ENCODE results near the gene SUGCT.

The SUGCT gene

DNA sequence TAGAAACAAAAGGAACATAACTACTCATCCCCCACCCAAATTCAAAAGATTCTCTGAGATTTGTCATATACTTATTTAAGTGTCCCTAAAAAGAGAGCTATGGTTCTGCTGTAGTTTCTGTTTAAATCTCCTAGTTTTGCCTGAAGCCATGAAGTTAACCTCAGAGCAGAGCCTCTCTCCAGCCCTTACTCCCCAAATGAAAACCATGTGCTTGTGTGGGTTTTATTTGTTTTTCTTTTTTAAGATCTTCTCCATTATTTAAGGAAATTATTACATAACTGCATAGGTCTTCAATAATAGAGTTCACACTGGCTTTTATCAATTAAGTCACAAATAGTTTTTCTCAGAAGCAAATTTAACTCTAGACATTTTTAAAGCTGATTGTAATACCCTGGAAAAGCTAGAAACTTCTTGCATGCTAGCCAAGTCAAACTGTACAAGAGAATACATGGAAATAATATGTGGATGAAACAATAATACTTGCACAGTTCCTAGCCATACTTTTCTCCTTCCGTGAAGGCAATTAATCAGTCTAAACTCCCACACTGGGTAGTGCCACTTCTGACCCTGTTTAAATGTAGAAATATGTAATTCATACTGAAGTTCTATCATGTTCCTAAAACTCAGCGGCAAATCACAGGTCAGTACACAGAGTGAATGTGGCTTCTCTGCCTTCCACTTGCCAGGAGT is 579.7 kb downstream of the SUGCT start:
- DNase-seq: no peak

DNA sequence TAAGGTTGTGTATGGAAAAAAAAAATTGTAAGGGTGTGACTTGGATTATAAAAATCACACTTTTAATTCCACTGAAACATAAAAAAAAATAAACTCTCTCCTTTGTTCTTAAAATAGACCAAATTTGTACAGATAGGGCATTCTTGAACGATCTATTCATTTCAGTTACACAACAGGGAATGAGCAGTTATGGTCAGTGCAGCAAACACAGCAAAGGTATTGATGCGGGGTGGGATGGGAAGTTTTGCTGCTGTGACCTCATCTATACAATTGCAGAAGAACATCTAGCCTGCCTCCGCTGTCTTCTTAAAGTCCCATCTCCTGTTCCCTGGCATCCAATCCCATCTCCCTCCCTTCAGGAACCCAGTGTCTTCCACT is 580.2 kb downstream of the SUGCT start:
- DNase-seq: no peak

DNA sequence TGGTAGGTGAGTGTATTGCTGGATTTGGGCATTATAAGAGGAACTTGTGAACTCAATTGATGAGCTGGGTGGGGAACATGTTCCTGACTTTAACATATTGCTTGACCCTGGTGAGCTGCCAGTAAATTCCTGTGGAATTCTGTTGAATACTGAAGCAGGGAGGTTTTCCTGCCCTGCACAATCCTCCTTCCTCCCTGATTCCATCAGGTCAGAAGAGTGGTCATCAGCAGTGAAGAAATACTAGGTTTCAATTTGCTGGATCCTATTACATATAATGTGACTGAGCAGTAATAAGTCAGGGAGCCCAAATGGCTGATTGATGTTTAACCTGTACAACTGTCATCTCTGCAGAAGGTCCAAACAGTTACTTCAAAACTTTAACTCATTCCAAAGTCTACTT is 581.2 kb downstream of the SUGCT start:
- no peak for DNase-seq

DNA sequence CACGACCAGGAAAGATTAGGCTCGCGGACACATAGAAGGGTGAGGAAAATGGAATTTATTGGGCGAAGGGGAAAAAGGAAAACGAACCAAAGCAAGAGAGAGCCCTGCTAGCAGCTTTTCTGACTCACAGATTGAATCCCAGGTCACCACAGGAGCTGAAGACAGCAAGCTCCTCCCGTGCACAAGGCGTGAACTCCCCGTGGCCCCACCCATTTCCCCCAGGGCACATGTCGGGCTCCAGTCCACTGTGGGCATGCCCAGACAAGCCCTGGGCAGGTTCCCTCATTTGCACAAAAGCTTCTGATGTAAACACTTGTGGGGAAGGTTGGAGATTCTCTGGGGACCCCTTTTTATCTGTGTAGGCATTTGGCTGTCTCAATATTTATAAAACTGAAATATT is 582.4 kb downstream of the SUGCT start:
- no peak for DNase-seq

DNA sequence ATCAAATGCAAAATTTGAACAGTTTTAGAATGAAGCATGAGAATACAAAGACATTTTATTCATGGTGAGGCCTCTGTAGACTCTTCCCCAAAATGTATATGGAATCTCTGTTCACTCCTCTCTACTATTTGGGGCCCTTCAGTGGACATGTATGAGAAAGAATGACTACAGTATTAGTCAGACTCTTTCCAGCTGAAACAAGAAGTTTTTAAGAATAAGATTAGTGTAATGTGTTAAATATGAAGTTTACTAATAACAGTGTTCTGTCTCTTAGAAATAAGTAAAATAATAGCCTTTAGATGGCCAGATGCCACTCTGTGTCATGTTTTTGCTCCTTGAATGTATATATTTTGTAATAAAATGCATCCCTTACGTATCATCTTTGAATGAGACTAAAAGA is 585.6 kb downstream of the SUGCT start:
- DNase-seq: no peak

DNA sequence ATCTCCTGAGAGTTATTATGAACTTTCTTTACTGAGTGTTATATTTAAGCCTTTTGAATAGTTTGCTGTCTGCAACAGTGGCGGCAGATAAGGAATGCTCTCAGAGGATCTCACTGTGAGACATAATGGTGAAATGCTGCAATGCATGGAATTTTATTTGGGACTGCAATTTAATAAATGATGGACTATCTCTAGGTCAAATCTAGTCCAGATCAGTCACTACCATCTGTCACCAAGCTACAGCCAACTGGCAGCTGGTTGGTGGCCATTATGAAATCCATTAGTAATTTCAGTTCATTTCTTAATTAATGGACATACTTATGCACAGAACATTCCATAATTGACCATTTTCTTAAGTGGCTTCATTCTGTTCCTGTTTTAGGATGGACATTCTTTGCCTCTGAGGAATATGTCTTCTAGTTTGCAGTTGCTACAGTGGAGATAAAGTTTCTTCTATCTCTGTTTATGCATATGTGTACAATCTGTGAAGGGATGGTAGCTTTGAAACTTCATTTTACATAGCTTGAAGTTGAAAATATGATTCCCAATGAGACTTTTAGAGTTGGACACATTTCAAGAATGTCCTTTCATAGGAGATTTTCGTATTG is 586.6 kb downstream of the SUGCT start:
- no peak for DNase-seq

DNA sequence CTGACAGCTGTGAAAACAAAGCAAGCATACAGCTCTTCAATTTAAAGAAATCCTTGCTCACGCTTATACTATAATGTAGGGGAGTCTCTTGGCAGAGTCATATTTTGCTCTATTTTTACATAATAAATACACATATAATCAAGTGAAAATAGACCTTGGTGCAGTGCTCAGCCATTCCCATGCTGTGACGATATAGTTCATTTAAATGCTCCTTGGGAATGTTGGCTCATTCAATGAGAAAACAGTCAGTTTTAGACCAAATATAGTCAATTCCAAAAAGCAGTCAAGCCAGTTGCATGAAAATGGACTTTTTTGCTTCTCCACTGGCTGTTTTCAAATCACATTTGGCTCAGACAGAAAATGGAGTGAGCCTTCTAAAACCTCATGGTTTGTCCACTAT is 587.4 kb downstream of the SUGCT start:
- DNase-seq: no peak

DNA sequence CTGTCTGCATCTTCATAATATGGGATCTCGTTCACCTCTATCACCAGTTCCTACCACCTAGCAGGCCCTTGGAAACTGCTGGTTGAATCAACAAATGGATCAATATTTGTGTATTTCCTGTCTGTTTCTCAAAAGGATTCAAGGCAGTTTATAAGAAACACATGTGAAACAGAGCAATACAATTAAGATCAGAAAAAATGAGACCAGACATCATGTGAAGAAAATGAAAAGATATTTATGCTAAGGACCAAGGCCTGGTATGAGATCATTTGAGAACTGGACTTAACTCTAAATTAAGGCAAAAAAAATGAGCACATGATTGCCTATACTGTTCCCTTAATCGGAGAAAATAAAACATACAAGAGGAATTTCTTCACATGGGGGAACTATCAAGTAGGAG is 589.0 kb downstream of the SUGCT start:
- no peak for DNase-seq

DNA sequence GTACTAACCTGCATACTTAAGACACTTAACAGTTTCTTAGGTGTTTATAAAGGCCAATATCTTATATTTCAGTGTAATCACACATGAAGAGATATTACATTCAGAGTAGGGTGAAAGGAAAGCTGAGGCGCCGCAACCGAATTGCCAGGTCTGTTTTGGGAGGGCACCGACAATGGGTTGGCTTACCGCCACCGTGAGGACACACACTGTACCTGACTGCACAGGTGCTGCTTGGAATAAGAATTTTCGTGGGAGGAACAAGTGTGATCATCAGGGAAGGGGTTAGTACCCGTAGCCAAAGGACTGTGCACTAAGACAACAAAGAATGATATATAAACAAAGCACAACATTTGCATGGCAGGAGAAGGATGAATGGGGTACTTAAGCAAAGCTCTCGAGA is 591.8 kb downstream of the SUGCT start:
- DNase-seq: no peak

DNA sequence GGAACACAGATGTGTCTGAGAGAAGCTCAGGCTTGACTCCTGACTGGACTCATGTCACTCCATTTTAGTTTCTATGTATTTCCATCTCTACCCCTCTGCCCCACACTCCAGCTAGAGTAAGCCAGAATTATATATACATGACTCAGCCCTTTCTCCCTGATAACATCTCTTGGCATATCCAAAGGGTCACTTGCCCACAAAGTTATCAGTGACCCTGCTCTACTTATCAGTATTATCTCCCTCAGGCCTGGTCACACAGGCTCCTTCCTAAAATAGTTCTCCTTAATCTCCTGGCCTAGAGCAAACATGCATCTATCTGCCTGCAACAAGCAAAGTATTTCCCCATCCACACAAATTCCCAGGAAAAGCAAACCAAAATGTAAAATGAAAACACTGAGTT is 598.3 kb downstream of the SUGCT start:
- DNase-seq: no peak

DNA sequence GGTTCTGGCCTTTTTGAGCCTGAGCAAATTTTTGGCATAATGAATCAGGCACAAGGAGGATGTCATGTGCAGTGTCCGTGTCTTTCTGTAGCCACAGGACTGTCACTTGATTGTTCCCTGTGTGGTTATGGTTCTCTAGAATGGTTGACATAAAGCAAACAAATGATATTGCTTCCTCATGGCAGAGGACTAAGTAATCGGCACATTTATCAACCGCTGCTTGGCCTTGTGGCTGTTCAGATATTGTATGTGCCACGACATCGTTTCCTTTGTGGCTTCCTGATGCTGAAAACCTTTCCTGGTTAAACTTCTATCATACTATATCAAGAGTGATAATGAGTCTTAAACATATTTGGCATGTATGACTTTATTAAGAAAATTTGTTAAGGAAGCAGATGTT is 598.8 kb downstream of the SUGCT start:
- no peak for DNase-seq

DNA sequence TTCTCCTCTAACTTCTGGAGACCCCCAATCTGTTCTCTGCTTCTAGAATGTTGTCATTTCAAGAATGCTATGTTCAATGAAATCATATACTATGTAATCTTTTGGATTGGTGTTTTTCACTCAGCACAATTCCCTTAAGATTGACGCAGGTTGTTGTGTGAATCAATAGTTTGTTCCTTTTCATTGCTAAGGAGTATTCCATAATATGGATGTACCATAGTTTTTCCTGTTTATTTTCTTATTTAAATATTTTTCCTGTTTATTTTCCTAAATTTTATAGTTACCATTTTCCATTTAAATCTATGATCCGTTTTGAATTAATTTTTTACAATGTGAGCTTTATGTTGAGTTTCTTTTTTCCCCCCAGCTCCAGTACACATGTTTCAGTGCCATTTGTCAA is 604.5 kb downstream of the SUGCT start:
- DNase-seq: no peak

DNA sequence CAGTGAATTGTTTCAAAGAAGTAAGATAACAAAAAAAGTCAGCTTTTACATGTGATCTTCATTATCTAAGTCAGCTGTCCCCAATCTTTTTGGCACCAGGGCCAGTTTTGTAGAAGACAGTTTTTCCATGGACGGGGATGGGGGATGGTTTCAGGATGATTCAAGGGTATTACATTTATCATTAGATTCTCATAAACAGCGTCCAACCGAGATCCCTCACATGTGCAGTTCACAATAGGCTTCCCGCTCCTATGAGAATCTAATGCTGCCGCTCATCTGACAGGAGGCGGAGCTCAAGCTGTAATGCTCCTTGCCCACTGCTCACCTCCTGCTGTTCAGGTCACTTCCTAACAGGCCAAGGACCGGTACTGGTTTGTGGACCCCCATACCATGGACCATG is 607.5 kb downstream of the SUGCT start:
- DNase-seq: no peak

DNA sequence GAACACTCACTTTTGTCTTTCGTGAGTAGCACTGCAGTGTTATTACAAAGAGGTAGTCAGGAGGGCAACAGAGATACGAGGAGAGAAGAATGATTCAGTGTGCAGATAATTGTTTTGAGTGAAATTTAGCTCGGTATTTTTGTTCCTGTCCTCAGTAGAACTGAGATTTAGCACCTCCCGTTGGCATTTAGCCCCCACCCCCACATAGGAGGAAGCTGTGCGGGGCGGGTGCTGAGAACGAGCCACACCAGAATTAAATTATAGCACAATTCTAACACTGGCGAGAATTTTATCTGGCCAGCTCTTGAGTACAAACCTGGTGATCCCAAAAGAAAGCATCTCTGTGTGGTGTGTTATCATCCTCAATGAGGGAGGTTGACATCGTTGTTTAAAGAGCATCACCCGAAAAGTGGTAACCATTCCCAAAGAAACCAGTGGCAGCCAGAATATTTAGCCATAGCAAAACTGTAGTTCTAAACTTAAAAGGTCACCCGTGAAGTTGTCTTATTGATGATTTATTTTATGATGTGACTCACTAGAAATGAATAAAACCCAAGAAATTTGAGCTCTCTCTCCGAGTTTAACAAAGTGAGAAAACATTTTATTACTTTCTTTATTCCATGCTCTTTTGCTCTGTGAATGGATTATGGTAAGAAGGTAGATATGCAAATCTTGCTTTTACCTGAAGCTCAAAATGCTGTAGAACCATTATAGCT is 612.2 kb downstream of the SUGCT start:
- peak in 3 of 58 donors; percentile 1 to 10 (median 7) for DNase-seq

DNA sequence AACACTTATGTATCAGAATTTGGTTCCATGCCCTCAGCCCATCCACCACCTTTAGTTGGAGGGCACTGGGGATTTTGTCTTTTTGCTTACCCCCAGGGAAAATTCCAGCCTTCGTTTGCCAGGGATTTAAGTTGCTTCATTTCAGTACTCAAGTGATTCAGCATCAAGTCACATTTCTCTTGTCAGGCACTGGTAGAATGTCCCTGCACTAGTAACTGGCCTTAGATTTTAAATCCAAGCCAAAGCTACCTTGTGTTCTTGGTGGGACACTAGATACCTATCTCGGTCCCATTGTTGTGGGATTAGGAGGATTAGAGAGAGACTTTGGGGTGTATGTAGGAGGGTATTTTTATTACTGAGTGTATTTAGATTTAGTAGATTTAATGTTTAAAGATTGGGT is 613.1 kb downstream of the SUGCT start:
- no peak for DNase-seq

DNA sequence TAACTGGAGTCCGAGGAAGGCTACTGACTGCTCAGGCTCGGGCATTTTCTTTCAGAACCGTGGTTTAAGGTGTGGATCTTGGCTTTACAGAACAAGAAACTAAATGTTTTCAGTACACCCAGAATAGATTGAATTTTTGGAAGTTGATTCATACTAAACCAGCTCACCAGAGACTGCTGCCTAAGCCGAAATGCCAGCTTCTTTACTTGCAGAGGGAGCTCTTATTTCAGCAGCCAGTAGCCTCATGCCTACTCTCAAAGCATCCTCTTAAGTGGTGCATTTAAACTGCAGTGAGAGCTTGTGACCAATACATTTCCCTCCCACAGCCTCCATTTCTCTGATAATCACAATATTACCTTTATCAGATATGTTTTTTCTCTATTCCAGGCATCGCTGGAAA is 615.1 kb downstream of the SUGCT start:
- no peak for DNase-seq

DNA sequence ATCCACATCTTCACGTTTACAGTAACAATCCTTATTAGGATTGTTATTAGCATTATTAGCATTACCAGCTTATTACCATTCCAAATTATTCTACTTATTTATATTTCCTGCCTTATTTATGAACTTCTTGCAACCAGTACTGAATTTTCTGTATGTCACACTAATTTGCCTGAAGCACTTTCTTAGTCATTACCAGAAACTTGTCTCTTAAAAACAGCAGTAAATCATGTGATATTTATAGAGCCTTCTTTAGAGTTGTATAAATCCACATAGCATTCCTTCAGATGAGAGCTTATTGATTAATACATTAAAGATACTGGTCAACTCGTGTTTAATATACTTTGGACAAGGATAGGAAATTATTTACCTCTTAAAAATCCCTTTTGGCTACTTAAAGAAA is 618.6 kb downstream of the SUGCT start:
- no peak for DNase-seq

DNA sequence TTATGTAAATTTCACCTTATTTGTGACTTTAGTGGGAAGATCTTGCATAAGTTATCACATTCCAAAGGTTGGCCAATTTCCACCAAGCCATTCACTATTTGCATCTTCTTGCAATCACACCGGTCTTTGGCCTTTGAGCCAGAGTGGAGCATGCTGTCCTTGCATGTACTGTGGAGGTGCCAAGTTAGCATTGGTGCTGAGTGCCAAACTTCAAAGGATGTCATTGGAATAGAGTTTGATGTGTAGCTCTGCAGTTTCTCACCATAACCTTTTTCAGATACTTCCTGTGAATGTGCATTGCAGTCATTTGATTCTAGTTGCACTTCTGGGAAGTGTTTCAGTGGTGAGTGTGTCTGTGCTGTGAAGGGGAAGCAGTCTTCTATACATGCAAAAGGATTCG is 620.6 kb downstream of the SUGCT start:
- DNase-seq: no peak

DNA sequence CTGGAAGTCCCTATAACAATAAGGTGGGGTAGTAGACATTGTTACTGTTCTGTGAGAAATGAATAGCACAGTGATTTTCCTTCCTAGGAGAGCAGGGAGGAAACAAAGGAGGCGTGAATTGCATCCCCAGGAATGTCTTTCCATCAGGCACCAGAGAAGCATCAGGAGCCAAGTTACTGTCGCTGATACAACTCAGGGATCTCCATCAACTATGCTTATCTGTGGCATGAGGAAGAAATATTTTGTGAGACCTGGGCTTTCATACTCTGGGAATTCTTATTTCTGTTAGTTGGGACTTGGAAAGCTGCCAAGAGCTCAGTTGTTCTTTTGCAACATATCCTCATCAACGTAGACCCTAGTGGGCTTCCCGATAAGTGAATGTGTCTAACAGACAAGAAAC is 622.3 kb downstream of the SUGCT start:
- DNase-seq: no peak

DNA sequence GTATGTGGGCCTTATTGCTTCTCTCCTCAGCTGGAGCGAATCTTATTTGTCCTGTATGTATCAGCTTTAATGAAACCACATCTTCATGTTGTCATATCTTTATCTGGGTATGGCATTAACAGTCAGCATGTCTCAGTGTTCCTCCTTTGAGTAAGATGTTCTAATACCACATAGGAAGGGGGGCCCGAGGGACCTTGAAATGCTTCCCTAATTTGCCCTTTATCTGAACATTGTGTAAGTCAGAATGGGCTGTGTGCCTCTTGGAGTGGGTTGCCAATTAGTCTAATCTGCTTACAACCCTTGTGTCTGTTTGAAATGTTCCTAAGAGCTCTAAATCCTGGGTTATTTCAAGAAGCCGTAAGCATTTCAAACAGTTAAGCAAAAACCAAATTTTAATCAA is 623.8 kb downstream of the SUGCT start:
- DNase-seq: no peak

DNA sequence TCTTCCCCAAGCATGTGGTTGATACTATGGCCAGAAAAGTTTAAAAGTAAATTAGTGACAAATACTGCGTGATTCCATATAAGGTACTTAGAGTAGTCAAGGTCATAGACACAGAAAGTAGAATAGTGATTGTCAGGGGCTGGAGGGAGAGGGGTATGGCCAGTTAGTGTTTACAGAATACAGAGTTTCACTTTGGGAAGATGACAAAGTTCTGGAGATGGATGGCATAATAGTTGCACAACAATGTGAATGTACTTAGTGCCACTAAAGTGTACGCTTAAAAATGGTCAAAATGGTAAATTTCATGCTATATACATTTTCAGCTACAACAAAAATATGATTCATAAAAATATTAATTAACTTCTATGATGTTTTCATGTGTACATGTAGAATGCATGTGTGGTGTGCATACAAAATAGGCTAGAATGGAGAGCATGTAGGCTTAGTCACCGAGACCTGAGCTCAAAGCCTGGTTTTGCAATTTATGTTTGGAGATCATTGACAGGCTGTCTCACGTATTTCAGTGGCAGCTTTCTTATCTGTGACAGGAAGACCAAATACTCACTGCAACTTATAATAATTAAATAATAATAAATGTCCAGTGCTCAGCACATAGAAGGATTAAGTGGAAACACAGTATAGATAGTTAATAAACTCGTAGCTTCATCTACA is 625.6 kb downstream of the SUGCT start:
- no peak for DNase-seq

DNA sequence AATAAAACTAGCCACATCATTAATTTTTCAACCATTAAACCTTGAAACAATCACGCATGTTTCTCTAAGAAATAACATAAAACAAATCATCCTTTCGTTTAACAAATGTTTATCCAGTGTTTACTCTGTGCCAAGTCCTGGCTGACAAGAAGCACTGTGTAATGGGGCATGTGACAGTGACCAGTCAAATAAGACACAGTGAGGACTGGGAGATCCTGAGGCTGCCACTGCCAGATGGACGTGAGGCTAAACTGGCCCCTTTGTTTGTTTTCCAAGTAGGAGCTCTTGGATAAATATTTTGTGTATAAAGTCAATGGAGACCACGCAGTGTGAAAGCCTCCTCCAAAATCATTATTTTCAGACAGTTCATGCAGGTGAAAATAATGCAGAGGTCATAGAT is 626.2 kb downstream of the SUGCT start:
- peak in 13 of 58 donors; percentile 2 to 75 (median 12) for DNase-seq

Measured in anterior cingulate cortex (tissue), 58 donors.